Fibroblast of mammary gland (primary cell): ENCODE results near the gene SLC16A5.

Experiments
- DNase-seq: peaks from one replicate; pipeline ENCODE4 v3.0.0-alpha.2; 2010; ENCODE audit warnings: low read depth
- H3K4me3 ChIP-seq: 2 replicates; pipeline ENCODE4 v1.5.1; 2011; ENCODE audit warnings: low read depth, mild to moderate bottlenecking, low read length, moderate library complexity; ENCODE audit not compliant: control insufficient read depth
- TF ChIP-seq, protein P1 (sequence below): conservative IDR thresholded peaks from 2 replicates; pipeline ENCODE4 v1.5.1; 2011; ENCODE audit warnings: low read depth, low read length, inconsistent platforms; ENCODE audit not compliant: control insufficient read depth, insufficient read depth

Gene SLC16A5

DNA sequence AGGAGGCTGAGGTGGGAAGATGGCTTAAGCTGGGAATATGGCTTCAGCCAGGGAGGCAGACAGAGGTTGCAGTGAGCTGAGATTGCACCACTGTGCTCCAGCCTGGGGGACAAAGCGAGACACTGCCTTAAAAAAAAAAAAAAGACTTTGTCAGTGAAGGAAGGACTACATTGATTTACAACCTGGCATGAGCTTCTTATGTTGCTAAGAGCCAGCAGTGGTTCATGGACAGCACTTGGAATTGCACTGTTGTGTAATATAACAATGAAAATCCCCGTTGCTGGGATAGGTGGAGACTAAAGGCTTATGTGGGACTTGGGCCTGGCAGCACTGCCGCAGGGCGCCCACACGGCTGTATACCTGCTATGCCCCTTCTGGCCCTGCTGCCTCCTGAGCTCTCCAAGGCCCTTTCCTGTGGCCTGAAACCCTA, 14.1 kb upstream of the SLC16A5 start:
- TF ChIP-seq, protein P1, sequence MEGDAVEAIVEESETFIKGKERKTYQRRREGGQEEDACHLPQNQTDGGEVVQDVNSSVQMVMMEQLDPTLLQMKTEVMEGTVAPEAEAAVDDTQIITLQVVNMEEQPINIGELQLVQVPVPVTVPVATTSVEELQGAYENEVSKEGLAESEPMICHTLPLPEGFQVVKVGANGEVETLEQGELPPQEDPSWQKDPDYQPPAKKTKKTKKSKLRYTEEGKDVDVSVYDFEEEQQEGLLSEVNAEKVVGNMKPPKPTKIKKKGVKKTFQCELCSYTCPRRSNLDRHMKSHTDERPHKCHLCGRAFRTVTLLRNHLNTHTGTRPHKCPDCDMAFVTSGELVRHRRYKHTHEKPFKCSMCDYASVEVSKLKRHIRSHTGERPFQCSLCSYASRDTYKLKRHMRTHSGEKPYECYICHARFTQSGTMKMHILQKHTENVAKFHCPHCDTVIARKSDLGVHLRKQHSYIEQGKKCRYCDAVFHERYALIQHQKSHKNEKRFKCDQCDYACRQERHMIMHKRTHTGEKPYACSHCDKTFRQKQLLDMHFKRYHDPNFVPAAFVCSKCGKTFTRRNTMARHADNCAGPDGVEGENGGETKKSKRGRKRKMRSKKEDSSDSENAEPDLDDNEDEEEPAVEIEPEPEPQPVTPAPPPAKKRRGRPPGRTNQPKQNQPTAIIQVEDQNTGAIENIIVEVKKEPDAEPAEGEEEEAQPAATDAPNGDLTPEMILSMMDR = no peak
- DNase-seq = peak; percentile 75
- H3K4me3 ChIP-seq = no peak overlapping the region

DNA sequence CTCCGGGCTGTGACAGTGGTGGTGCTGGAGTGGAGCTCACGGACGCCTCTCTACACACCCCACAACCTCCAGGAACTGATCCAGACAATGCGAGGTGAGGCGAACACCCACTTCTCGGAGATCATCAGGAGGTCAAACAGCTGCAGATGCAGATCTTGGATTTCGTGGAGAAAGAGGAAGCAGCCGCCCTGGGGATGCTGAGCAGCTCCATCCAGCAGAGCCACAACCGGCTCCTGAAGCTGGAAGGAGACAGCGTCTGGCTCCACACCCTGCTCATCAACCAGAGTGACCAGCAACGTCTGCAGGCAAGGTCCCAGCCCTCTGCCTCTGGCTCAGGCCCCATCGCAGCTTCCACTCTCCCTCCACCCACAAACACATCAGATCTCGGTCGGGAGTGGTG, 13.2 kb upstream of the SLC16A5 start:
- no peak for DNase-seq
- TF ChIP-seq, protein P1 = no peak
- H3K4me3 ChIP-seq = no peak overlapping the region

DNA sequence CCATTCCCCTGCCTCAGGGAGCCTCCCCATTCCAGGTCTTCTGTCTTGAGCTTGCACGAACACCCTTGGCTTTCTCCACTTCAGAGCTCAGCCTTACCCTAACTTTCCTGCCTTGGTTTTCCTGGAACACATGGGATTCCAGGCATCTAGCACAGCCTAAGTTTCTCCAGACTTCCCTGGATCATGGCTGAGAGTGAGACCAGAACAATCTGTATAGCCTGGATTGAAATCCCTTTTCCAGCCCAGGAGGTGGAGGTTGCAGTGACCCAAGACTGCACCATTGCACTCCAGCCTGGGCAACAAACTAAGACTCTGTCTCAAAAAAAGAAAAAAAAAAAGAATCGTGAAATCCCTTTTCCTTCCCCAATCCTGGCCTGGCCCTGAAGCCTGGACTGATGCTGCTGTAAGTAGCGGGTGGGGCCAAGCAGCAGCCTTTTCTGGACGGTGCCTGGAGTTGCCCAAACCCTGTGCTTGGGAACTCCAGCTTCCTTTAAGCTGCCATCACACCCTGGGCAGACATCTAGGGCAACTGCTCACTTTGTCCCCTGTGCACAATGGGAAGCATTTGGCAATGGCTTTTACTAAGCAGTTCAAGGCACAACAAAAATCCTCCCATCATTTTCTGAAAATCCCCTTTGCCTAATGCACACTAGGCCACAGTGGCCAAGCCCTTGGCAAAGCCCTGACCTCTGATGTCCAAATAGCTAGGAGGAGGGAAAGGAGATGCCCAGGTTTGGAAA, 12.0 kb upstream of the SLC16A5 start:
- no peak for DNase-seq
- no peak overlapping the region for H3K4me3 ChIP-seq
- TF ChIP-seq, protein P1 = no peak

DNA sequence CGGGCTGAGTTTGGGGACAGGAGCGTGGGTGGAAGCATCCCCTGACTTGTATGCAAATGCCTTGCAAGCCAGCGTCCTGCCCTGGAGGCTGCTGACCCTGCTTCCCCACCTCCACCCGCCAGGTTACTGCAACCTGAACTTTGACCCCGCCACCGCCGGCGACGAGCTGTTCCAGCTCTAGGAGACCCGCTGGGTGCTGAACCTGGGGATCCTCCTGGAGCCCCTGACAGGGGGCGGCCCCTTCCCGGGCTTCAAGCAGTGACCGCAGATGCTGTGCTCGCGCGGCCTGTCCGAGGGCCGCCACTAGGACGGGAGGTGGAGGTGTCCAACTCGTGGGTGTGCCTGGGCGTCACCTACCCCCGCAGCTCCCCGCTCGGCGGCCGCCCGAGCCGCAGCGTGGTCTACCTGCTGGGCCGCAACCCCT, 10.7 kb upstream of the SLC16A5 start:
- H3K4me3 ChIP-seq = no peak overlapping the region
- DNase-seq = no peak
- TF ChIP-seq, protein P1 = no peak

DNA sequence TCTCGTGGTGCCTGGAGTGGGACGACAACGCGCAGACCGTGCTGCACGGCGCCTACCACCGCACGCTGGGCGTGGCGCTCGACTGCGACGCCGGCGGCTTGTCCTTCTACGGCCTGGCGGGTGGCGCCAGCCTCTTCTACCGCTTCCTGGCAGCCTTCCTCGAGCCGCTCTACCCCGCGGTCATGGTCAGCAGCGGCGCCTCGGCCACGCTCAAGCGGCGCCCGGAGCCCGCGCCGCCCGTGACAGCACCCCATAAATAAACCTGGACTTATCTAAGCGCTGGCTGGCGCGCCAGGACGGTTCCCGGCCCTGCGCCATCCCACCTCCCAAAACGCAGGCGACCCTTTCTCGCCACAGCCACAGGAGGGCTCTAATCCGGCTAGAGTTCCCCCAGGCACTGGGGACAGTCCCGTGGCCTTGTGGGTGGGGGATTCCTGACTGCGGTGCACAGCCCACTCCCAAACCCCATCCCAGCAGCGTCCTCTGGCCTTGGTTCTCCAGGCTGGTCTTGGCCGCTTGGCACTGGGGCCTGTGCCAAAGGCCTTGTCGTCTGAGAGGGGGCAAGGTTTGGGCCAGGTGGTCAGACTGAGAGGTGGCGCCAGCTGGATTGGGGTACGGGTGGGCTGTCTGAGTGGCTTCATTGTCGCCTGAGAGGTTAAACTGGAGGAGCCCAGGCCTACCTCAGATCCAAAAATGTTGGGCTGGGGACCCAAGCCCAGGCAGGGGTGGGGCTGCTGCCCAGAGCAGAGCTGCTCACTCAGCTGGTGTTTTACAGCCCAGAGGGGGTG, 10.1 kb upstream of the SLC16A5 start:
- no peak overlapping the region for H3K4me3 ChIP-seq
- no peak for DNase-seq

DNA sequence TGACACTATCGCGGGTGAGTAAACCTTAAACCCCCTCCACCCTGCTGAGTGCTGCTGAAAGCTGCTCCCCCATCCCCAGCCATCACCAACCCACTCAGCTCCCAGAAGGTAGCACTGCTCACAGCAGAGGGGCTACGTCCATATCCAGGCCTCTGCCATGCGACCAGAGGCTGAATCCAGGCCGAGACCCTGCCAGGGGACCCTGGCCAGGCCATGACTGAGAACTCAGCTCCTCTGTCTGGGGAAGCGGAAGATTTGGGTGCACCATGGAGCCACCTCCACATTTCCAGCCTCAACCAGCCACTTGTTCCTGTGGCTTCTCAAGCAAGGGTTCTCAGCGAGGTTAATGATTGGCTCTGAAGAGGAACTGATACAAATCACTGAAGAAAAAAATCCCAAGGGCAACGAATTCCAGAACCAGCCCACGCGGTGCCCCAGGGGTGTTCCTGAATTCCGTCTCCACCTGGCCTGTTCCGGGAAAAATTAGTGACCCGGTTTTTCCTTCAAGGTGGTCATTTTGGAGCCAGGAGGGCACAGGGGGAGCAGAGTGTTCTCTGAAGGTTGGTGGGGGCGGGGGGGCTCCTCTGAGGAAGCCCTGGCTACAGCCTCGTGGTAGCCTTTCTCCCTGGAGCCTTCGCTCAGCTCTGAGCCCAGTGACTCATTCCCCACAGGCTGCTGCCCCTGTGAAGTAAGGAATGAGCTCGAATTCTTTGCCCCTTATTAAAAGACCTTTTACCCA, 9.3 kb upstream of the SLC16A5 start:
- peak; percentile 72 for DNase-seq
- TF ChIP-seq, protein P1 = no peak
- H3K4me3 ChIP-seq = no peak overlapping the region

More for the DNA sequence above, 10.1 kb upstream of the SLC16A5 start:
- TF ChIP-seq, protein P1 = no peak
